Kidney epithelial cell (primary cell): Measurements from ENCODE around the gene LPCAT1. TPM values are rescaled to one million over a fixed set of nuclear protein-coding genes. Genes with fewer than 3 reads are reported as not detected.
"Not testable (repeated sequence)": the region's sequence is repeated elsewhere in the genome, so short reads cannot be mapped to it uniquely, and the experiment has no call there.

Experiments
- DNase-seq: peaks from one replicate; pipeline ENCODE4 v3.0.0-alpha.2; 2010; ENCODE audit warnings: low read depth
- H3K27me3 ChIP-seq: 2 replicates; pipeline ENCODE4 v1.6.0; 2011; ENCODE audit warnings: low read length; ENCODE audit not compliant: control insufficient read depth, insufficient read depth
- H3K36me3 ChIP-seq: 2 replicates; pipeline ENCODE4 v1.5.1; 2011; ENCODE audit warnings: low read length; ENCODE audit not compliant: control insufficient read depth, insufficient read depth
- H3K4me3 ChIP-seq: 2 replicates; pipeline ENCODE4 v1.5.1; 2011; ENCODE audit warnings: low read depth, mild to moderate bottlenecking, control low read depth, low read length
- CTCF ChIP-seq: IDR thresholded peaks from 2 replicates; pipeline ENCODE4 v1.5.1; 2011; ENCODE audit warnings: mild to moderate bottlenecking, moderate library complexity, low read length, control low read depth, inconsistent platforms; ENCODE audit not compliant: insufficient read depth, poor library complexity, severe bottlenecking
- total RNA-seq: library from RNA; depleted of rRNA; stranded (reverse); fragments of >200 nt; gene quantifications from 2 replicates; pipeline ENCODE4 v1.2.3, GENCODE V29; 2015

LPCAT1 gene
- total RNA-seq, 1 donor from 2014 or later = 87.6 TPM

GRCh38 chr5:1515921-1516571 is 7.7 kb downstream of the LPCAT1 start:
- Histone ChIP-seq H3K4me3 (no peak overlapping the region), H3K27me3 (no peaks in the 10 kb centered on the region), H3K36me3 (peaks cover 2% of the 10 kb centered on the region)
- peak; percentile 86 for DNase-seq
- no peak for TF ChIP-seq CTCF

DNA sequence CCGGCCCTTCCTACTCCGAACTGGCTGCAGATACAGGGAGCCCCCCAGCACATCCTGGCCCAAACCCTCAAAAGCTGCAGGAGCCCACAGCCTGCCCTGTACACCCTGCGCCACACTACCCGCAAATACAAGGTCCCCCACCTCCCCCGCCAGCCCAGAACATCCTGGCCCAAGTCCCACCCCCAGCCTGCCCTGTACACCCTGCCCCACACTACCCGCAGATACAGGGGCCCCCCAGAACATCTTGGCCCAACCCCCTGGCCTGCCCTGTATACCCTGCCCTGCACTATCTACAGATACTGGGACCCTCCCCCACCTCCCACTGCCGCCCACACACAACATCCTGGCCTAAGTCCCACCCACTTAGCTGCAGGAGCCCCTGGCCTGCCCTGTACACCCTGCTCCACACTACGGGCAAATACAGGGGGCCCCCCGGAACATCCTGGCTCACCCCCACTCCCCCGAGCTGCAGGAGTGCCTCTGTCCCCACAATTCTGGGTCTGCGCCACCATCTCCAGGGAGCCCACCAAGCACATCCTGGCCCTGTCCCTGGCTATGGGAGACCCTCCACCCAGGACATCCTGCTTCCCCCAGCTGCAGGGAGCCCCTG is 8.3 kb downstream of the LPCAT1 start:
- Histone ChIP-seq H3K27me3 (no peaks in the 10 kb centered on the region), H3K36me3 (peaks cover 2% of the 10 kb centered on the region), H3K4me3 (no peak overlapping the region)
- TF ChIP-seq CTCF = no peak
- no peak for DNase-seq

- not testable (repeated sequence) for H3K27me3 ChIP-seq, H3K36me3 ChIP-seq, H3K4me3 ChIP-seq, DNase-seq
These were observed 8.9 kb downstream of the LPCAT1 start for GRCh38 chr5:1514819-1515310.

DNA sequence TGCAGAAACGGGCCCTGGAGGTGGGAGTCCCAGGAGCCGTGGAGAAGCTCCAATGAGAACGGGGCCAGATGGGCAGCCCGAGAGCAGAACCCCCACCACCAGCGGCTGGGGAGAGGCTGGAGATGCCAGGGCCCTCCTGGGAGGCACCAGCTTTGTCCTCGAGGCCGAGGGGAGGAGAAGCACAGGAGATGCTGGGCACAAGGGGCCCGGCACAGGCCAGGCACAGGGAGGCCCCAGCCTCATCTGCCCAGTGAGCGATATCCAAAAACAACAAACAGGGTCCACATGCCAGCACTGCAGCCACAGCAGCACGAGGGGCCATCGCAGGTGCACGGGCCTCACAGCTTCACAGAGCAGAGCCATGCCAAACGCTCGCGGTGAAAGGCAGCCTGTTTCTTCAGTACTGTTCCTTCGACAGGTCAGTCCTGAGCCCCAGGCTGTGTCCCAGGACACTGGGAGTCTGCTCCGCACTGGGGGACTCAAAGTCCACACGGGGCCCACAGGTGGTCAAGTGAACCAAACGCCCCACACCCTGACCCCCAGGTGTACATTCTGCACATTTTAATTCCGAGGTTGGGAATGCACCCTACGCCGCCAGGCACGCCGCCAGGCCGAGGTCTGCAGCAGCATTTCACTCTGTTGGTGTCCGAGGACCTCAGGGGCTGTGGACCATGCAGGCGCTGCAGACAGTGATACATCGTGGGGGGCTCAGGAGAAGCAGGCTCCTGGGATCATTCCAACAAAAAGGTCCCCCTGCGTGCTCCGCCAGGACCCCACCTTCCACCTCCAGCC is 9.5 kb downstream of the LPCAT1 start:
- no peak overlapping the region for H3K4me3 ChIP-seq
- DNase-seq = no peak
- H3K36me3 ChIP-seq = peaks cover 1% of the 10 kb centered on the region
- TF ChIP-seq CTCF = no peak
- H3K27me3 ChIP-seq = no peaks in the 10 kb centered on the region

GRCh38 chr5:1513326-1514026 is 10.3 kb downstream of the LPCAT1 start:
- DNase-seq = no peak
- TF ChIP-seq CTCF = no peak
- Histone ChIP-seq H3K27me3 (no peaks in the 10 kb centered on the region), H3K4me3 (no peak overlapping the region), H3K36me3 (peaks cover 1% of the 10 kb centered on the region)
